B cell (primary cell): ENCODE measurements around the gene GPRASP3.

Experiments used
- CTCF ChIP-seq: fragments of 200-600 bp; IDR thresholded peaks from one replicate; pipeline ENCODE4 v1.8.0; 2022; ENCODE audit warnings: antibody characterized with exemption, mild to moderate bottlenecking
- EZH2 ChIP-seq: IDR thresholded peaks from 2 replicates; pipeline ENCODE4 v1.6.1; 2012; ENCODE audit warnings: borderline replicate concordance, low read depth, mild to moderate bottlenecking, moderate library complexity, low read length; ENCODE audit not compliant: insufficient read depth, poor library complexity, severe bottlenecking

GRCh38 chrX:102694749-102695148 lies 25.8 kb upstream of the GPRASP3 start:
- TF ChIP-seq EZH2 (no peak), CTCF (no peak)
